ENCODE data around the gene DUS4L.

DNA sequence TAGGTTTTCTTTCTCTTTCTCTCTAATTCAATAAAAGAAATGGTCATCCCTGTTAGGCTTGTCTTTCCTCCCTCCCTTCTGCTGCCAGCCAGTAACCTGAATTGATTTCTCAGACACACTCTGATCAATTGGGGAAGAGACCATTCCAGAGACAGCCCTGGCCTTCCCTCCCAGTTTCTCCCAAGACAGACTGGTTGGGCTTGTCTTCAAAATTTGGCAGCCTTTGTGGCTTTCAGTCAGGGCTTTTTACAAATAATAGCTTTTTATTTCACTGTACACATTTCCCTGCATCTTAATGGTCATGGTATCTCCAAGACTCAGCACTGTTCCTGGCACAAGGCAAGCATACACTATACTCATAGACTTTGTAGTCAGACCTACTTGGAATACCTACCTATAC, 50.2 kb downstream of the DUS4L start:
- TF ChIP-seq POLR2A (IDR thresholded peaks at IDR 0.05): no peak
- TF ChIP-seq, protein P1, sequence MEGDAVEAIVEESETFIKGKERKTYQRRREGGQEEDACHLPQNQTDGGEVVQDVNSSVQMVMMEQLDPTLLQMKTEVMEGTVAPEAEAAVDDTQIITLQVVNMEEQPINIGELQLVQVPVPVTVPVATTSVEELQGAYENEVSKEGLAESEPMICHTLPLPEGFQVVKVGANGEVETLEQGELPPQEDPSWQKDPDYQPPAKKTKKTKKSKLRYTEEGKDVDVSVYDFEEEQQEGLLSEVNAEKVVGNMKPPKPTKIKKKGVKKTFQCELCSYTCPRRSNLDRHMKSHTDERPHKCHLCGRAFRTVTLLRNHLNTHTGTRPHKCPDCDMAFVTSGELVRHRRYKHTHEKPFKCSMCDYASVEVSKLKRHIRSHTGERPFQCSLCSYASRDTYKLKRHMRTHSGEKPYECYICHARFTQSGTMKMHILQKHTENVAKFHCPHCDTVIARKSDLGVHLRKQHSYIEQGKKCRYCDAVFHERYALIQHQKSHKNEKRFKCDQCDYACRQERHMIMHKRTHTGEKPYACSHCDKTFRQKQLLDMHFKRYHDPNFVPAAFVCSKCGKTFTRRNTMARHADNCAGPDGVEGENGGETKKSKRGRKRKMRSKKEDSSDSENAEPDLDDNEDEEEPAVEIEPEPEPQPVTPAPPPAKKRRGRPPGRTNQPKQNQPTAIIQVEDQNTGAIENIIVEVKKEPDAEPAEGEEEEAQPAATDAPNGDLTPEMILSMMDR (IDR thresholded peaks at IDR 0.05): no peak

All from Peyer's patch (tissue), 4 donors.